Astrocyte of the hippocampus (primary cell): ENCODE measurements around the gene CMTM8.

Source experiments
- DNase-seq: peaks from one replicate; pipeline ENCODE4 v3.0.0; 2011; ENCODE audit warnings: low read depth, low spot score

CMTM8 gene

DNA sequence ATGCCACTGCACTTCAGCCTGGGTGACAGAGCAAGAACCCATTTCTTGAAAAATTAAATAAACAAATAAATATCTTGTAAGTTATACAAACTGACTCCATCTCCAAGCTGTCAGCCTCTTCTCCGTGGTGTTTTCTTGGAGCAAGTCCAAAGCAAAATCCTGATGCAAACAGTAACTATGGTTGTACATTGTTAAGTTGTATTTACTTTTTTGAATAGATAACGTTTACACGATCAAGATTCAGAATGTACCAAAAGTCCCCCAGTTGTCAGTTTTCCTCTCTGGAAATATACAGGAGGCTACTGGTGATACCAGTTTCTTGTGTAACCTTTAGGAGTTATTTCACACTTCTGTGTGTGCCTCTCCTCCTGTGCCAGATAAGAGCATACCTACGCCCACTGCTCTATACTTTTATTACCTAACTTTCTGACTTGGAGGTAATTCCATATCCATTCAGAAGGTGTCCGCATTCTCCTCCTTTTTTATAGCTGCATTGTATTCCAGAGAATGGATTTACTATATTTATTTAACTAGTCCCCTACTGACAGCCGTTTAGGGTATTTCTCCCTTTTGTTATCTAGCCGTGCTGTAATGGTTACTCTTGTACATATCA is 167.3 kb downstream of the CMTM8 start:
- no peak for DNase-seq

DNA sequence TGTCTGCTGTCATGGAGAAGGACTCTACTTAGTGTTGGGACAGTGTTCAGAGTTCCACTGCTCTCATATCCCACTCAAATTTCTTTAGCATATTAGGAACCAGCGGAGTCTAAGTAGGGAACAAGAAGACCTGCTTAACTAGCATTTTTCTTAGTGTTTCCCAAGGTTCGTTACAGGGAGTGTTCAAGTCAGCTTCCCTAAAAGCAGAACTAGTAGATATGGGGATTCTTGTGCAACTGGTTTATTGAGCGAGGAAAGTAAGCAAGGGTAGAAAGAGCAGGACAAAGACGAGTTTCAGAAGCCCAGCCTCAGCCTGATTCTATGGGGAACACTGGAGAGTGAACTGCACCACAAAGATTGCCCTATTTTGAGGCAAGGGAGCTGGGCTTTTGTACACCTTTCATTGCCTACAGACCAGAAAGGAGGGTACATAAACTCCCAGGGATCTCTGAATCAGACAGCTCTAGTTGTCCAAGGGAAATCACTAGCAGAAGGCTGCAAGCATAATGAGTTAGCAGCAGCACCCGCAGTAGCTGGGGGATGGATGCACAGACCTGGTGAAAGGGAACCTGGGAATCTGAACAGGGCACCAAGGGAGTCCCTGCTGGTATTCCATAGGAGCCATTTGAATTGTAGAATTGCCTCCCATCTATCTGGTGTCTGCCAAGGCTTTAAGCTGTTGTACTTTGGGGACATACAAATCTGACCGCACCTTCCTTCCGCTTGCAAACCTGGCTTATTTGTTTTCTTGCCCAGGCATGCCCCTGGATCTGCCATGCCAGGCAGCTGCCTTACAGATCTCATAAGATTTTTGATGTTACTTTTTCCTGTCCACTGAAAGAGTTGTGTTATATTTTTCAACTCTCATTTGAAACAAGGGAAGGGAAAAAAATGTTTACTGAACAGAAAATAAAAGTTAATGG is 168.3 kb downstream of the CMTM8 start:
- peak; percentile 41 for DNase-seq

DNA sequence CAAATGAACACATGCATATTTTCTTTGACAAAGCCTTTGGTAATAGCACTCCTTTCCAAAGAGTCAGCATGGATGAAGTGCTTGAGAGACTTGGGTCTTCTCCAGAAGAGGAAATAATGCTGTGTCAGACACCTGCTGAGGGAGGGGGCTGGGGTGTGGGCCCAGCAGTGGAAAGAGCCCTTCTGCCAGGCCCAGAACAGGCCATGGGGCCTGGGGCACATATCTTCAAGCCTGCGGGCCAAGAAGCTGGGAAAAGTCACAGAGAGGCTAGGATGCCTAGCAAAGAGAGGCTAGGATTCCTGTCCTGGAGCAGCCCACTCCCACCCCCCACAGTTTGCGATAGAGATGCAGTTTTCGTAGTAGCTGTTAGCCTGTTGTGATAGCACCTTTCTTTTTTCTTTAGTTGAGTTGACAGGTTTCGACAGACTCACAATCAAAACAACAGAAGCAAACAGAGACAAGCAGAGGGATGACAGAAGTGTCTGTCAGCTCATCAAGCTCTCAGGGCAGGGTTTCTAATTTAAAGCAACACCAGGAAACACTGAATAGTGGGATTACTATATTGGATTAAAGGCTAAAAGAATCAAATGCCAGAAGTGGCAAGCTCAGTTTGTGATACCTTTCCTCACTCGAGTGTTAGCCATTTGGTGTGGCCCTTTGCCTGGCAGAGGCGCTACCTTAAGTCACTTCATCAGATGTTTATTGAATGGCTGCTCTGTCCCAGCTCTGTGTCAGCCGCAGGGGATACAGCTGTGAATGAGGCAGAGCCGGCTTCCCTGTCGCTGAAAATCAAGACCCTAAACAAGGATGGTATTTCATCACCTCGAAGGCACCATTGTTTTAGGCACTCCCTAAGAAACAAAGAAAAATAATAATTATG is 172.1 kb downstream of the CMTM8 start:
- DNase-seq, result no peak

DNA sequence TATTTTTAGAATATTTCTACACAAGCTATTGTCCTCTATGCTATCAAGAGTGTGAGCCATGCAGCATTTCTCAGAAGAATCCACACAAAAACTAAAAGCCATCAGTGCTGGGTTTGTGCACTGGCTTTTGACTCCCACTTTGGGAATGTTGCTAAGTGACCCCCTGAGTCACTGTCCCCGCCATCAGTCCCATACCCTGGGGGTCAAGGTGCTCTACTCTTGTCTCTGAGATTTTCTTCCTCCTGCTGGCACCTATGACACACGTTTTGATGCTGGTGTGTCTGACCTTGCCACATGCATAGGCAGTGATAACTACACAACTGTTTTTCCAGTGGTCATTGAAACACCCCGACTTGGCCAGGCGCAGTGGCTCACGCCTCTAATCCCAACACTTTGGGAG is 173.0 kb downstream of the CMTM8 start:
- no peak for DNase-seq

DNA sequence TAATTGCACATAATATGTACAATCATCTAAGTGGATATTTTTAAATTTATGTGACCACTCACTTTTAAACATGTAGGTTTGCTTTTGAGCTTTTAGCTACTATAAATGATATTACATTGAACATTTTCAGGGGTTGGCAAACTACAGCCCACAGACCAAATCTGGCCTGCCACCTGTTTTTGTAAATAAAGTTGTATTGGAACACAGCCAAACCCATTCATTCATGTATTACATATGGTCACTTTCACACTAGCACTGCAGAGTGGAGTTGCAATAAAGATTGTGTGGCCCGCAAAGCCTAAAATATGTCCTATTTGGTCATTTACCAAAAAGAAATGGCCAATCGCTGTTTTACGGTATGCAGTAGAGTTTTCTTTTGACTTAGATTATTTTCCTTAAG is 174.4 kb downstream of the CMTM8 start:
- no peak for DNase-seq

DNA sequence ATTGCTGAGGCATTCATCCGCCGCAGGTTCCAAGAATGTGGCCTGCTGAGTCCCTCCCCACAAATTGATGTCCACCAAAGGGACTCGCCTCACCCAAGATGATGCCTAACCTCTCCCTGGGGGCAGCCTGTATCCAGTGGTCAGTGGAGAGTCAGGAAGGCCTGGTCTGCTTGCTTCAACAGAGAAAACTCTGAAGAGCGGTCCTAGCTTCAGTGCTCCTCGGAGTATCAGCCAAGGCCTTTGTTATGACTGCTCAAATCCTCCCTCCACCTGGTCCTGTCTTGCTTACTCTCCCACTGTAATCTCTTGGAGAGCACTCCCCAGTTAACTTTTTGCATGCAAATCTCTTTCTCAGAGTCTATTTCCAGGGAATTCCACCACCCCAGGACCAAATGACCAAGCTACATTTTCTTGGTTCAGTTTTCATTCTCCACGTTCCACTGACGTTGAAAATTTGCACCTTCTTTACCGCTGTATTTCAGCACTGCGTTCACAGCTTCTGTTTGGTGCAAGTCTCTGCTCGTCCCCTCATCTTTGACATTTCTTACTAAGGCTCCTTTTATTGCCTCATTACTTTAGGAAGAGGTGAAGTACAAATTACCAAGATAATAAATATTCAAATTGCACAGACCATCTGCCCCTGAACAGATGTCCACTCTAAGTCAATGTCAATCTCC is 175.5 kb downstream of the CMTM8 start:
- no peak for DNase-seq

DNA sequence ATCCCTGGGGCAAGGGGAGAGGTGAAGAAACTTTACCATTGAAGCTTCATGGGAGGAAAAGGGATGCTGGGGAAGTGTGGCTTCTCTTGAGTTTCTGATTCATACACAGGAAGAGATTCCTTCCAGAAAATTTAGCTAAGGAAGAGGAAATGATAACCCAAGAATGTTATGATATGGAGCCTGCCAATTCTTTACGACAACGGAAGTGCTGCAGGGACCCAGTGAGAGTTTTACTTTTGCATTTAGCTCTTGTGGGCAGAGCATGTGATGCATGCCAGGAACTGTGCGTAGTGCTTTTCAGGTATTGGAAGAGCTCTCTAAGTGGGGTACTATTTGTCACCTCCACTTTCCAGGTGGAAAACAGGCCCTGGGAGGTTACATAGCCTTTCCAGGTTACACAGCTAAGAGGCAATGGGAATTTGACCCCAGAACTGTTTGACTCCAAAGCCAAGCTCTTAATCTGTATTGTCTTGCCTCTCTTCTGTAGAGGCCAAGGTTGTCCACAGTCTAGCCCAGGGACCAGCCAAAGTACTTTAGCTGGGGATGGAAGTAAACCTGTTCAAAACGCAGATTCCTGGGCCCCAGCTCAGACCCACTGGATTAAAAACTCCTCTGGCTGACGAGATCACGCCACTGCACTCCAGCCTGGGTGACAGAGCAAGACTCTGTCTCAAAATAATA is 176.2 kb downstream of the CMTM8 start:
- no peak for DNase-seq

DNA sequence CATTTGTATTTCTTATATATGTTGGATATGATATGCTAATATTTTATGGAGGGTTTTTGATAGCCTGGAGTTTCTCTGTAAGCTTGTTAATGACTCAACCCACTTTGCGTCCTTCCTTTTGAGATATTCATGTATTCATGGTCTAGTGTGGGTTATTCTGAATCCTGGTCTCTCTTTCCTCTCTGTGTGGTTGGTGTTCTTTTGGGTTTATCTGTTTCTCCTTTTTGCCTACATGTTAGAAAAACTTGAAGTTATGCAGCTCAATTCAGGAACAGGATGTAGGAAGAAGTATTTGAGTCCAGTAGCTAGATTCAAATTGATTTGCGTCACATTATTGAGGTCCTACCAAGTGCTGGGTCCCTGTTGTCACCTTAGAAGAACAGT is 181.3 kb downstream of the CMTM8 start:
- DNase-seq, result no peak
